ENCODE results near the gene AGBL4.
"Not testable (repeated sequence)": the region's sequence is repeated elsewhere in the genome, so short reads cannot be mapped to it uniquely, and the experiment has no call there.

AGBL4 gene

DNA sequence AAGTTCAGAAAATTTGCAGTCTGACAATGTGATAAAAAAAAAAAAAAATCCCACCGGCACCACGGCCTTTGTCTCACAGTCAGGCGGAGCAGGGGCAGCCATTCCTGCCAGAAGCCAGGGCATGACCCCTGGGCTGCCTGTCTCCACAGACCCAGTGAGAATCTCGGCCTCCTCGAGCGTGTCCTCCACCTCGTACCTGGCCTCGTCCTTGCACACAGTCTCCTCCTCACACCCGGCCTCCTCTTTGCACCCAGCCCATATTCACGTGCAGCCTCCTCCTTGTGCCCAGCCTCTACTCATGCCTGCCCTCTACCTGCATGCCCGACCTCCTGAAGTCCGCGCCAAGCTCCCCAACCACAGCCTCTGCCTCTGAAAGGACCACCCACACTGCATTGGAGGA, 182.0 kb downstream of the AGBL4 start:
- DNase-seq (ENCODE audit: low spot score), result no peak
- TF ChIP-seq, protein P1, sequence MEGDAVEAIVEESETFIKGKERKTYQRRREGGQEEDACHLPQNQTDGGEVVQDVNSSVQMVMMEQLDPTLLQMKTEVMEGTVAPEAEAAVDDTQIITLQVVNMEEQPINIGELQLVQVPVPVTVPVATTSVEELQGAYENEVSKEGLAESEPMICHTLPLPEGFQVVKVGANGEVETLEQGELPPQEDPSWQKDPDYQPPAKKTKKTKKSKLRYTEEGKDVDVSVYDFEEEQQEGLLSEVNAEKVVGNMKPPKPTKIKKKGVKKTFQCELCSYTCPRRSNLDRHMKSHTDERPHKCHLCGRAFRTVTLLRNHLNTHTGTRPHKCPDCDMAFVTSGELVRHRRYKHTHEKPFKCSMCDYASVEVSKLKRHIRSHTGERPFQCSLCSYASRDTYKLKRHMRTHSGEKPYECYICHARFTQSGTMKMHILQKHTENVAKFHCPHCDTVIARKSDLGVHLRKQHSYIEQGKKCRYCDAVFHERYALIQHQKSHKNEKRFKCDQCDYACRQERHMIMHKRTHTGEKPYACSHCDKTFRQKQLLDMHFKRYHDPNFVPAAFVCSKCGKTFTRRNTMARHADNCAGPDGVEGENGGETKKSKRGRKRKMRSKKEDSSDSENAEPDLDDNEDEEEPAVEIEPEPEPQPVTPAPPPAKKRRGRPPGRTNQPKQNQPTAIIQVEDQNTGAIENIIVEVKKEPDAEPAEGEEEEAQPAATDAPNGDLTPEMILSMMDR (IDR thresholded peaks at IDR 0.05; ENCODE audit: extremely low read depth, missing control alignments), result no peak

DNA sequence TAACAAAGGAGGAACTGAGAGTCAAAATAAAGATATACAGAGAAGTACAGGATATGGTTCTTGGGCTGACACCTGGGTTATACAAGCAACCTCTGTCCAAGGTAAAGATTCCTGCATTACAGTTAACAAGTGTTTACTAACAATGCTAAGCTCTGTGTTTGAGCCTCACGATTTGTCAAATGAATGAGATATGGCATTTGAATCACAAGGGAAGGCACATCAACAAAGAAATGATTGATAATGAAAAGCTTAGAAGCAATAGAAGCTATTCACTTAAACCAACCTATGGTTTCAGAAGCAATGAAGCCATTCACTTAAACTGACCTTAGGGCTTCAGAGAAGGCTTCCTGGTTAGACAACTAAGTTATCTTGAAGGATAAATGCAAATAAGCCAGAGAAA, 199.5 kb downstream of the AGBL4 start:
- TF ChIP-seq, protein P1 (IDR thresholded peaks at IDR 0.05; ENCODE audit: extremely low read depth, missing control alignments), result no peak
- no peak for DNase-seq (ENCODE audit: low spot score)

DNA sequence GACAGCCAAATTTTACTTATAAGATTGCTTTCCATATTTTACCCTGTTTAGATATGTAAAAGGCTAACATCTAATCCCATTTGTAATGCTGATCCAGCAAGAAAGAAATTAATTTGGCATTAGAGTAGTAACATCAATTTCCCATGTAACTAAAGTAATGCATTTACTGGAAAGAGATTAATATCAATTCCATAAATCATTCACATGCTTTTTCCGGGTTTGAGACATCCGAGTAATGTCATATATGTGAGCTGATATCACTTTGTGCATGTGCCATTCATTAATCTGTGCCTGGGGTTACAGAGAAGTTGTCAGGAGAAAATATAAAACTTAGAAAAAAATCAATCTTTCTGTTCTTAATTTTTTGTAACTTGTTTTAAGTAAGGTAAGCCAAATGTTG, 206.1 kb downstream of the AGBL4 start:
- TF ChIP-seq, protein P1 (IDR thresholded peaks at IDR 0.05; ENCODE audit: extremely low read depth, missing control alignments), result no peak
- no peak for DNase-seq (ENCODE audit: low spot score)

DNA sequence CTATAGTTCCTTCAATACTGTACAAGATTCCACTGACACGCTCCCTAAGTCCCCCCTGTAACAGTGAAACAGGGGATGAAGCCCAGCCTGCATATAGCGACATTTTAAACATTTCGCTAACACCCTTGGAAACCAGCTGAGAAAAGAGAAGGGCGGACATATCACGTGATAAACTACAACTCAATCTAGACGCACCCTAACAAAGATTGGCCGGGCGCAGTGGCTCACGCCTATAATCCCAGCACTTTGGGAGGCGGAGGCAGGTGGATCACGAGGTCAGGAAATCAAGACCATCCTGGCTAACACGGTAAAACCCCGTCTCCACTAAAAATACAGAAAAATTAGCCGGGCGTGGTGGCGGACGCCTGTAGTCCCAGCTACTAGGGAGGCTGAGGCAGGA, 236.7 kb downstream of the AGBL4 start:
- not testable (repeated sequence) for DNase-seq (ENCODE audit: low spot score)

DNA sequence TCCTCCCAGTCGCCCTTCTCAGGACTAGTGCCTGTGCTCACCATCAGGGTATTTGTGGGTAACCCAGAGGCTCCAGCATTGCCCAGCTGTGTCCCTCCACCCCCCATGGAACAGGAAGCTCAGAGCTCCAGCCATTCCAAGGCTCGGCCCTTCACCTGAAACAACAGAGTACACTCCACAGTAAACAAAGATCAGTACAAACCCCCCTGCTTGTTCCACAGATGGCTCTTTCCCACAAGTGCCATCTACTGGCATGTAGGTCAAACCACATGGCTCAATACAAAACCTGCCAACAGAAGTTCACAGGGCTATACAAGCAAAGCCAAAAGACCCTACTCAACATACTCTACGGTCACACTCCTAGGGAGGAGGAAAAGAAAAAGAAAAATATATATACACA, 258.7 kb downstream of the AGBL4 start:
- TF ChIP-seq, protein P1 (IDR thresholded peaks at IDR 0.05; ENCODE audit: extremely low read depth, missing control alignments), result no peak
- DNase-seq (ENCODE audit: low spot score), result no peak

DNA sequence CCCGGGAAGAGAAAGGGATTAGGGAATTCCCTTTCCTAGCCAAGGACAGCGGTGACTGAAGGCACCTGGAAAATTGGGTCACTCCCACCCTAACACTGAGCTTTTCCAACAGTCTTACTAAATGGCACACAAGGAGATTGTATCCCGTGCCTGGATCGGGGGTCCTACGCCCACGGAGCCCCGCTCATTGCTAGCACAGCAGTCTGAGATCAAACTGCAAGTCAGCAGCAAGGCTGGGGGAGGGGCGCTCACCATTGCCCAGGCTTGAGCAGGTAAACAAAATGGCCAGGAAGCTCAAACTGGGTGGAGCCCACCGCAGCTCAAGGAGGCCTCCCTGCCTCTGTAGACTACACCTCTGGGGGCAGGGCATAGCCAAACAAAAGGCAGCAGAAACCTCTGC, 285.6 kb downstream of the AGBL4 start:
- DNase-seq (ENCODE audit: low spot score), result not testable (repeated sequence)

DNA sequence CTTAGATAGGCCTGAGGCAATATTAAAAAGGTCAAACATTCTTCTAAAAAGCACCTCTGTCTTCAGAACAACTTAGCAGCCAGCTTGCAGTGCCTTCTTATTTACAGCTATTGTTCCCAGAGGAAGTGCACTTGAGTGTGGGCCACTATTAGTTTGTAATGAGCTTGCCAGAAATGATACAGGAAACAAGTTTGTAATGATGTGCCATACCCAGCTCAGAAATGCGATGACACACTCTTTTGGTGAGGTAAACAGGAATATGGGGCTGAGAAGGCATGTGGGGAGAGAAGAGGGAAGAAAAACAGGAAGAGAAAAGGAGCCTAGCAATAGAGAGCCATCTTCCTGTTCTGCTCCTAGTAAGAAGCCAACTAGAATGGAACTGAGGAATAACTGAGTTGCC, 295.4 kb downstream of the AGBL4 start:
- TF ChIP-seq, protein P1 (IDR thresholded peaks at IDR 0.05; ENCODE audit: extremely low read depth, missing control alignments), result no peak

DNA sequence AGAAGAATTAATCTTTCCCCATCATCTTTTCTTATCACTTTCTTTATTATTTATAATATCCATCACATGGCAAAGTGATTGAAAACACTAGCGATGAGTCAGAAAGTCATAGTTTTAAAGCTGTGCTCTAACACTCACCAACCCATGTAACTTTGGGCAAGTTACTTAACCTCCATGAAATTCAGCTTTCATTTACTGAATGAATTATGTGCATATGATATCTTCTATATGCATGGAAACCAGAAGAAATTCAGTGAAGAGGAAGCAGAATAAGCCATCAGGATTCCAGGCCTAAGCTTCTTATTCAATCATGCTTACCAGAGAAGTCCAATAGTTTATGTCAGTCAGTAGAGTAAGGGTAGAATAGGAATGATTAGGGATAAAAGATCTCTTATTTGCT, 300.1 kb downstream of the AGBL4 start:
- DNase-seq (ENCODE audit: low spot score), result no peak
- TF ChIP-seq, protein P1 (IDR thresholded peaks at IDR 0.05; ENCODE audit: extremely low read depth, missing control alignments), result no peak

More for the DNA sequence above, 295.4 kb downstream of the AGBL4 start:
- DNase-seq (ENCODE audit: low spot score), result no peak

All from GM20000 (cell line).